Liver (tissue), 3 donors: ENCODE measurements around the gene CRB2.

ENCODE experiments used
- CTCF ChIP-seq: fragments of 150-350 bp; IDR thresholded peaks from 2 replicates; pipeline ENCODE4 v1.5.1; 2017; ENCODE audit warnings: improper control_type of control experiment, low read depth, low read length; ENCODE audit not compliant: missing input control
- JUND ChIP-seq, 2 donors: IDR thresholded peaks; 2 replicates each; pipeline ENCODE4 v1.6.1; 2016; ENCODE audit warnings: antibody characterized with exemption in 2 of 2
- RXRA ChIP-seq, 2 donors: IDR thresholded peaks; 2 replicates each; pipeline ENCODE4 v1.6.1; 2017 to 2018; ENCODE audit warnings: antibody characterized with exemption in 2 of 2, mild to moderate bottlenecking in 1 of 2
- TAF1 ChIP-seq: conservative IDR thresholded peaks from 2 replicates; pipeline ENCODE4 v1.6.1; 2016; ENCODE audit warnings: antibody characterized with exemption, mild to moderate bottlenecking
- YY1 ChIP-seq: IDR thresholded peaks from 2 replicates; pipeline ENCODE4 v1.6.1; 2016; ENCODE audit warnings: antibody characterized with exemption, mild to moderate bottlenecking
- donor health status: healthy.
- donor health status: healthy.

GRCh38 chr9:123361731-123362510 is 5.9 kb downstream of the CRB2 start:
- TF ChIP-seq TAF1 = no peak
- TF ChIP-seq CTCF = no peak
- no peak for TF ChIP-seq RXRA (IDR thresholded peaks at IDR 0.05)
- no peak for TF ChIP-seq JUND (IDR thresholded peaks at IDR 0.05)
- no peak for TF ChIP-seq YY1
